ENCODE data around the gene SIK3.

The SIK3 gene

DNA sequence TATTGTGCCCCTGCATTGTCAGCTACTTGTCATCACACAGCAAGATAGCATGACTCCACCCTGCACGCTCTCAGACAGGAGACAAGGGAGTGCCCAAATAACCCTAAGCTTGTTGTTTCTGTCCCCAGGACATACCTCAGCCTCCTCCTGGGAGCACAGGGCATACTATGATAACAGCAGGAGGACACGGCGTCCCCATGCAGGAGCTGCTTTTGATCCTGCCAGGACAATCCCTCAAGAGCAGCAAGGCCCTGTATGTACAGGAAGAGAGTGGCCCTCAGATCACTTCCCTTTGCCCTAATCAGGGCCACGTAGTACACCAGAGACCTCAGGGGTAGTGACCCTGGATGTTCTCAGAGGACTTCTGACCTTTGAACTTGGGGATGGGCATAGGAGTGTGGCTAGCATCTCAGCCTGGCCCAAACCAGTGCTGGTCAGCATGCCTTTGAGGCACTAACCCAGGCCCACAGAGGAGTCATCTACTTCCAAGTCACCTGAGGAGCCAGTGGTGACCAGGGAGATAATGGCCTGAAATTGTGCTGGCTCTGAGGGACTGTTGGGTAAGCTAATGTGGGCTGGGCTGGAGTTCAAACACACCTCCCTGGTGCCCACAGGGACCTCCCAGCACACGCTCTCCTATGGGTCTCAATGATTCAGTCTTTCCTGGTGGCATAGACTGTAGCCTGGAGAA is 284.3 kb downstream of the SIK3 start:
- no peak overlapping the region for H3K4me3 ChIP-seq (ENCODE audit: low read depth, low read length)
- DNase-seq (ENCODE audit: low read depth, low spot score): no peak
- TF ChIP-seq, protein P1, sequence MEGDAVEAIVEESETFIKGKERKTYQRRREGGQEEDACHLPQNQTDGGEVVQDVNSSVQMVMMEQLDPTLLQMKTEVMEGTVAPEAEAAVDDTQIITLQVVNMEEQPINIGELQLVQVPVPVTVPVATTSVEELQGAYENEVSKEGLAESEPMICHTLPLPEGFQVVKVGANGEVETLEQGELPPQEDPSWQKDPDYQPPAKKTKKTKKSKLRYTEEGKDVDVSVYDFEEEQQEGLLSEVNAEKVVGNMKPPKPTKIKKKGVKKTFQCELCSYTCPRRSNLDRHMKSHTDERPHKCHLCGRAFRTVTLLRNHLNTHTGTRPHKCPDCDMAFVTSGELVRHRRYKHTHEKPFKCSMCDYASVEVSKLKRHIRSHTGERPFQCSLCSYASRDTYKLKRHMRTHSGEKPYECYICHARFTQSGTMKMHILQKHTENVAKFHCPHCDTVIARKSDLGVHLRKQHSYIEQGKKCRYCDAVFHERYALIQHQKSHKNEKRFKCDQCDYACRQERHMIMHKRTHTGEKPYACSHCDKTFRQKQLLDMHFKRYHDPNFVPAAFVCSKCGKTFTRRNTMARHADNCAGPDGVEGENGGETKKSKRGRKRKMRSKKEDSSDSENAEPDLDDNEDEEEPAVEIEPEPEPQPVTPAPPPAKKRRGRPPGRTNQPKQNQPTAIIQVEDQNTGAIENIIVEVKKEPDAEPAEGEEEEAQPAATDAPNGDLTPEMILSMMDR (IDR thresholded peaks at IDR 0.05; ENCODE audit: low read depth, low read length): no peak
- in situ Hi-C loops (cut with HindIII; ENCODE audit: low sequenced_read_pairs): no loop called here

GRCh38 chr11:116813170-116813569 is 285.1 kb downstream of the SIK3 start:
- in situ Hi-C loops (cut with HindIII; ENCODE audit: low sequenced_read_pairs): no loop called here
- DNase-seq (ENCODE audit: low read depth, low spot score): no peak
- TF ChIP-seq, protein P1 (IDR thresholded peaks at IDR 0.05; ENCODE audit: low read depth, low read length): no peak
- H3K4me3 ChIP-seq (ENCODE audit: low read depth, low read length): no peak overlapping the region

DNA sequence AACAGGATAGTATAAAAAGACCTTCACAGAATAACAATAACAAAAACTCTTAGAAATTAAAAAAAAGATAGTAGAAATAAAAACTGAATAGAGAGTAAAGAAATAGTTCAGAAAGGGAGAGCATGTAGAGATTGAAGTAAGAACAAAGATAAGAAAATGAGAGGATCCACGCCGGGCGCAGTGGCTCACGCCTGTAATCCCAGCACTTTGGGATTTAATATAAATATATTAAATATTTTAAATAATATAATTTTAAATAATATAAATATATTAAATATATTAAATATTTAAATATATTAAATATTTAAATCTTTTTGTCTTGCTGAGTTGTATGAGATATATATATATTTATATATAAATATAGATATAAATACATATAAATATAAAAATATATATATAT is 286.1 kb downstream of the SIK3 start:
- in situ Hi-C loops (cut with HindIII; ENCODE audit: low sequenced_read_pairs): no loop called here
- H3K4me3 ChIP-seq (ENCODE audit: low read depth, low read length): no peak overlapping the region
- no peak for DNase-seq (ENCODE audit: low read depth, low spot score)
- TF ChIP-seq, protein P1 (IDR thresholded peaks at IDR 0.05; ENCODE audit: low read depth, low read length): no peak

GRCh38 chr11:116811194-116811593 is 287.0 kb downstream of the SIK3 start:
- H3K4me3 ChIP-seq (ENCODE audit: low read depth, low read length): no peak overlapping the region
- TF ChIP-seq, protein P1 (IDR thresholded peaks at IDR 0.05; ENCODE audit: low read depth, low read length): no peak
- no peak for DNase-seq (ENCODE audit: low read depth, low spot score)
- in situ Hi-C loops (cut with HindIII; ENCODE audit: low sequenced_read_pairs): no loop called here

- in situ Hi-C loops (cut with HindIII; ENCODE audit: low sequenced_read_pairs): no loop called here
- no peak overlapping the region for H3K4me3 ChIP-seq (ENCODE audit: low read depth, low read length)
- TF ChIP-seq, protein P1 (IDR thresholded peaks at IDR 0.05; ENCODE audit: low read depth, low read length): no peak
- DNase-seq (ENCODE audit: low read depth, low spot score): no peak
Measured at GRCh38 chr11:116808262-116809175, 289.7 kb downstream of the SIK3 start.

- TF ChIP-seq, protein P1 (IDR thresholded peaks at IDR 0.05; ENCODE audit: low read depth, low read length): no peak
- no peak overlapping the region for H3K4me3 ChIP-seq (ENCODE audit: low read depth, low read length)
Measured at GRCh38 chr11:116807601-116808261, 290.5 kb downstream of the SIK3 start.

More at GRCh38 chr11:116807601-116808261, 290.5 kb downstream of the SIK3 start:
- no peak for DNase-seq (ENCODE audit: low read depth, low spot score)
- in situ Hi-C loops (cut with HindIII; ENCODE audit: low sequenced_read_pairs): no loop called here
